GM21529 (cell line): ENCODE measurements around the gene ITIH4.

Experiments
- ATAC-seq: cut with Tn5 transposase; IDR thresholded peaks from one replicate; pipeline ENCODE4 v1.9.1; 2021; ENCODE audit not compliant: unreplicated experiment

The ITIH4 gene

GRCh38 chr3:52849656-52850055 lies 19.2 kb upstream of the ITIH4 start:
- no peak for ATAC-seq

- no peak for ATAC-seq
Measured at GRCh38 chr3:52848617-52849016, 18.1 kb upstream of the ITIH4 start.

- no peak for ATAC-seq
Measured at GRCh38 chr3:52847726-52848125, 17.3 kb upstream of the ITIH4 start.

GRCh38 chr3:52847241-52847640 lies 16.8 kb upstream of the ITIH4 start:
- no peak for ATAC-seq

GRCh38 chr3:52846432-52846965 lies 16.0 kb upstream of the ITIH4 start:
- ATAC-seq, result no peak

GRCh38 chr3:52845691-52846431 lies 15.4 kb upstream of the ITIH4 start:
- no peak for ATAC-seq

- ATAC-seq, result no peak
Measured at GRCh38 chr3:52845157-52845556, 14.7 kb upstream of the ITIH4 start.

- no peak for ATAC-seq
Measured at GRCh38 chr3:52844290-52844975, 14.0 kb upstream of the ITIH4 start.

- no peak for ATAC-seq
Measured at GRCh38 chr3:52843881-52844280, 13.4 kb upstream of the ITIH4 start.

- no peak for ATAC-seq
Measured at GRCh38 chr3:52843108-52843865, 12.8 kb upstream of the ITIH4 start.

- no peak for ATAC-seq
Measured at GRCh38 chr3:52842424-52842823, 12.0 kb upstream of the ITIH4 start.

GRCh38 chr3:52841981-52842340 lies 11.5 kb upstream of the ITIH4 start:
- no peak for ATAC-seq

- no peak for ATAC-seq
Measured at GRCh38 chr3:52841211-52841980, 10.9 kb upstream of the ITIH4 start.

GRCh38 chr3:52839892-52840545 lies 9.5 kb upstream of the ITIH4 start:
- no peak for ATAC-seq

- no peak for ATAC-seq
Measured at GRCh38 chr3:52839268-52839575, 8.8 kb upstream of the ITIH4 start.

GRCh38 chr3:52838561-52839267 lies 8.2 kb upstream of the ITIH4 start:
- ATAC-seq, result no peak

GRCh38 chr3:52836986-52837385 lies 6.5 kb upstream of the ITIH4 start:
- ATAC-seq, result no peak

GRCh38 chr3:52836471-52836845 lies 6.0 kb upstream of the ITIH4 start:
- no peak for ATAC-seq

GRCh38 chr3:52835766-52836470 lies 5.4 kb upstream of the ITIH4 start:
- ATAC-seq, result no peak
